GM23338 (cell line): ENCODE data around the gene PSMB7.

Experiments
- EZH2 ChIP-seq: fragments of 200-600 bp; sonication (generic); IDR thresholded peaks from one replicate; pipeline ENCODE4 v1.8.0; 2017; ENCODE audit warnings: antibody characterized with exemption, mild to moderate bottlenecking, low read depth; ENCODE audit not compliant: unreplicated experiment
- JUNB ChIP-seq: IDR thresholded peaks from one replicate; pipeline ENCODE4 v1.6.1; 2016; ENCODE audit warnings: antibody characterized with exemption; ENCODE audit not compliant: unreplicated experiment
- POLR2AphosphoS5 ChIP-seq: IDR thresholded peaks from 2 replicates; pipeline ENCODE4 v1.6.1; 2016; ENCODE audit warnings: antibody characterized with exemption, low read depth
- TF ChIP-seq, protein P1 (sequence below), 2 experiments: fragments of 200-600 bp in 1 of 2; sonication (generic) in 1 of 2; conservative IDR thresholded peaks; 2 replicates each; pipeline versions ENCODE4 v1.5.1 to v1.6.1; 2016 to 2017; ENCODE audit warnings: antibody characterized with exemption in 2 of 2, low read depth in 2 of 2, mild to moderate bottlenecking in 2 of 2, moderate library complexity in 1 of 2
- TF ChIP-seq, protein P2 (sequence below): IDR thresholded peaks from one replicate; pipeline ENCODE4 v1.6.1; 2018; ENCODE audit warnings: antibody characterized with exemption; ENCODE audit not compliant: unreplicated experiment

DNA sequence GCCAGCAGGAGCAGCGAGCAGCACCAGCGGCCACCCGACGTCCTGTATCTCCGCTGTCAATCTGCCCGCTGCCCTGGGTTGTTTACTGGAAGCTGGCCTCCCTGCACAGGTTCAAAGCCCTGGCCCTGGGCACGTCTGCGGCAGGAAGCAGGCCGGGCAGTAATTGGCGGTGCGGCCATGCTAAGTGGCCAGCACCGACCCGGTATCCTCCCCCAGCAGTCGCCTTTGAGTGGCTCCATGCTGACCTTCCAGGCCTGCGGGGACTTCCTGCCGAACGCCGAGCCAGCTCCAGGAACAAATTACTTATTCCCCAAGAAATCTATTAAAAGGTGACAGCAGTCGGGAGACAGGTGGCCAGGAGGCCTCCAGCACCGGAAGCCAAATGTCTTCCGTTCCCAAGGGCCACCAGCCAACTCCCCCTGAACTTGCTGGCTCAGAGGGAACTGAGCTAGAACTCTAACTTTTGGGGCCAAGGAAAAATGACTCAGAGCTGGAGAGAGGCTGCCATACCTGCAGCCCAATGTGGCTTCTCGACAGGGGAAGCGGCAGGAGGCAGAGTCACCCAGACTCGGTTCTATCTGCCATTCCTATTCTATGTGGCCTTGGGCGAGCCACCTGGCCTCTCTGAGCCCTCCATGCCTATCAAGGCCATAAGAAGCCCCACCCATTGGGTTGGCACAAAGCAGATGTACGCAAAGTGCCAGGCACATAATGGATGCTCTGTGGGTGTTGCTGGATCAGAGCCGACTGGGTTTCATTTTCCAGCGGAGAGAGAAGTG is 13.7 kb upstream of the PSMB7 start:
- TF ChIP-seq, protein P1, sequence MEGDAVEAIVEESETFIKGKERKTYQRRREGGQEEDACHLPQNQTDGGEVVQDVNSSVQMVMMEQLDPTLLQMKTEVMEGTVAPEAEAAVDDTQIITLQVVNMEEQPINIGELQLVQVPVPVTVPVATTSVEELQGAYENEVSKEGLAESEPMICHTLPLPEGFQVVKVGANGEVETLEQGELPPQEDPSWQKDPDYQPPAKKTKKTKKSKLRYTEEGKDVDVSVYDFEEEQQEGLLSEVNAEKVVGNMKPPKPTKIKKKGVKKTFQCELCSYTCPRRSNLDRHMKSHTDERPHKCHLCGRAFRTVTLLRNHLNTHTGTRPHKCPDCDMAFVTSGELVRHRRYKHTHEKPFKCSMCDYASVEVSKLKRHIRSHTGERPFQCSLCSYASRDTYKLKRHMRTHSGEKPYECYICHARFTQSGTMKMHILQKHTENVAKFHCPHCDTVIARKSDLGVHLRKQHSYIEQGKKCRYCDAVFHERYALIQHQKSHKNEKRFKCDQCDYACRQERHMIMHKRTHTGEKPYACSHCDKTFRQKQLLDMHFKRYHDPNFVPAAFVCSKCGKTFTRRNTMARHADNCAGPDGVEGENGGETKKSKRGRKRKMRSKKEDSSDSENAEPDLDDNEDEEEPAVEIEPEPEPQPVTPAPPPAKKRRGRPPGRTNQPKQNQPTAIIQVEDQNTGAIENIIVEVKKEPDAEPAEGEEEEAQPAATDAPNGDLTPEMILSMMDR (conservative IDR thresholded peaks at IDR 0.05; ENCODE audit: low read depth in 2 of 2) = no peak
- TF ChIP-seq, protein P2, sequence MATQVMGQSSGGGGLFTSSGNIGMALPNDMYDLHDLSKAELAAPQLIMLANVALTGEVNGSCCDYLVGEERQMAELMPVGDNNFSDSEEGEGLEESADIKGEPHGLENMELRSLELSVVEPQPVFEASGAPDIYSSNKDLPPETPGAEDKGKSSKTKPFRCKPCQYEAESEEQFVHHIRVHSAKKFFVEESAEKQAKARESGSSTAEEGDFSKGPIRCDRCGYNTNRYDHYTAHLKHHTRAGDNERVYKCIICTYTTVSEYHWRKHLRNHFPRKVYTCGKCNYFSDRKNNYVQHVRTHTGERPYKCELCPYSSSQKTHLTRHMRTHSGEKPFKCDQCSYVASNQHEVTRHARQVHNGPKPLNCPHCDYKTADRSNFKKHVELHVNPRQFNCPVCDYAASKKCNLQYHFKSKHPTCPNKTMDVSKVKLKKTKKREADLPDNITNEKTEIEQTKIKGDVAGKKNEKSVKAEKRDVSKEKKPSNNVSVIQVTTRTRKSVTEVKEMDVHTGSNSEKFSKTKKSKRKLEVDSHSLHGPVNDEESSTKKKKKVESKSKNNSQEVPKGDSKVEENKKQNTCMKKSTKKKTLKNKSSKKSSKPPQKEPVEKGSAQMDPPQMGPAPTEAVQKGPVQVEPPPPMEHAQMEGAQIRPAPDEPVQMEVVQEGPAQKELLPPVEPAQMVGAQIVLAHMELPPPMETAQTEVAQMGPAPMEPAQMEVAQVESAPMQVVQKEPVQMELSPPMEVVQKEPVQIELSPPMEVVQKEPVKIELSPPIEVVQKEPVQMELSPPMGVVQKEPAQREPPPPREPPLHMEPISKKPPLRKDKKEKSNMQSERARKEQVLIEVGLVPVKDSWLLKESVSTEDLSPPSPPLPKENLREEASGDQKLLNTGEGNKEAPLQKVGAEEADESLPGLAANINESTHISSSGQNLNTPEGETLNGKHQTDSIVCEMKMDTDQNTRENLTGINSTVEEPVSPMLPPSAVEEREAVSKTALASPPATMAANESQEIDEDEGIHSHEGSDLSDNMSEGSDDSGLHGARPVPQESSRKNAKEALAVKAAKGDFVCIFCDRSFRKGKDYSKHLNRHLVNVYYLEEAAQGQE = no peak
- TF ChIP-seq JUNB (no peak), POLR2AphosphoS5 (no peak), EZH2 (no peak)
